ENCODE data around the gene DDRGK1. TPM values are rescaled to one million over a fixed set of nuclear protein-coding genes. Genes with fewer than 3 reads are reported as not detected.
A peak's percentile ranks its signal among the peaks of the same experiment; 100 is the strongest.

The DDRGK1 gene
- polyA plus RNA-seq, 3 donors: 39.9 to 42.7 (median 42.6) TPM

DNA sequence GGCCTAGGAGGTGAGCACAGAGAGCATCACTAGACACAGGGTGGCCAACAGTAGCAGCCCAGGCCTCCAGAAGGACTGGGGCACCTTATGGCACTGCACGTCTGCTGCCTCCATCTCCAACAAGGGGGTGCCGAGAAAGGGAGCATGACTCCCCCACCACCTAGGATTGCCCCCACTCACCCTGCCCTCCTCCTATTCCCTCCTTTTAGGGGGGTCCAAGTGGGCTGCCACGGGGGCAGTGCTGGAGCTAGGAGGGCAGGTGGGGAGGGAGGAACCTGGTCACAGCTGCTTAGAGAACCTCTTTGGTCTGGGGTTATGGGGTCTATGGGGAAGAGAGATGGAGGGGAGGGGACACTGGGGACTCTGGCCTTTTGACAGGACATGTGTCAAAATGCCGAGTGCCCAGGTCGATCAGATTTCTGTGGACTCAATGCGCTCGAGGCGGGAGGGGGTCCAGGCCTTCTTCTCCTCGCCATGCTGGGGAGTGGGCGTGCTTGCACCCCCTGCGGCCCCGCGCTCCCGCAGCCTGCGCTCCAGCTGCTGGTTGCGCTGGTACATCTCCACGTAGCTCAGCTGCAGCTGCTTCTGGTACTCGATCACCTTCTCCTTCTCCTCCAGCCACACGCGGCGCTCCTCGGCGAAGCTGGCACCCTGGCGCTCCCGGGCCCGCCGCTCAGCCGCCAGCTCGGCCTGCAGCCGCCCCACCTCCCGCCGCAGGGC is 40.3 kb downstream of the DDRGK1 start:
- peaks cover 0 to 16% of the 10 kb centered on the region in 2 donors for H3K9me3 ChIP-seq (replicated peaks in 1 of 2; ENCODE audit: control insufficient read depth in 1 of 2, insufficient read depth in 1 of 2, low read length in 2 of 2)
- H3K4me3 Mint-ChIP-seq: no peak overlapping the region

More for the DNA sequence above, 40.3 kb downstream of the DDRGK1 start:
- H3K27me3 Mint-ChIP-seq (ENCODE audit: low read depth in 3 of 3): peaks cover 28 to 43% (median 40%) of the 10 kb centered on the region in 3 donors
- Histone ChIP-seq H3K4me1 (ENCODE audit: control insufficient read depth in 1 of 2, insufficient read depth in 2 of 2, low read length in 2 of 2) (peaks cover 4 to 17% of the 10 kb centered on the region in 2 donors), H3K27me3 (ENCODE audit: control insufficient read depth in 2 of 2, insufficient read depth in 2 of 2, low read length in 2 of 2) (peaks cover 10 to 32% of the 10 kb centered on the region in 2 donors), H3K36me3 (replicated peaks in 1 of 2; ENCODE audit: control insufficient read depth in 1 of 2, insufficient read depth in 2 of 2, low read length in 2 of 2) (no peaks in the 10 kb centered on the region), H3K4me2 (replicated peaks; ENCODE audit: extremely low read depth, low read length, poor library complexity, severe bottlenecking) (peak overlapping the region; percentile 0), H3K4me3 (replicated peaks in 1 of 3; ENCODE audit: low read depth in 2 of 3, low read length in 3 of 3) (no peak overlapping the region), H2AFZ (ENCODE audit: insufficient read depth, low read depth, low read length, poor library complexity, severe bottlenecking) (peak overlapping the region; percentile 53), H4K20me1 (ENCODE audit: insufficient read depth, low read length) (peaks cover 1% of the 10 kb centered on the region), H3K9ac (ENCODE audit: insufficient read depth, low read length, poor library complexity, severe bottlenecking) (no peak overlapping the region), H3K79me2 (ENCODE audit: insufficient read depth, low read length) (peaks cover 7% of the 10 kb centered on the region), H3K27ac (ENCODE audit: low read depth in 1 of 2, low read length in 2 of 2) (no peak overlapping the region)
- no peak overlapping the region for H3K27ac Mint-ChIP-seq
- peaks cover 0 to under 1% of the 10 kb centered on the region in 2 donors for H3K36me3 Mint-ChIP-seq
- H3K4me1 Mint-ChIP-seq: peaks cover 14% of the 10 kb centered on the region
- H3K9me3 Mint-ChIP-seq: peaks cover 0 to 6% (median 2%) of the 10 kb centered on the region in 7 donors
- DNase-seq: no peak
- intact Hi-C loops (cut with micrococcal nuclease): no loop called here
- TF ChIP-seq, protein P1, sequence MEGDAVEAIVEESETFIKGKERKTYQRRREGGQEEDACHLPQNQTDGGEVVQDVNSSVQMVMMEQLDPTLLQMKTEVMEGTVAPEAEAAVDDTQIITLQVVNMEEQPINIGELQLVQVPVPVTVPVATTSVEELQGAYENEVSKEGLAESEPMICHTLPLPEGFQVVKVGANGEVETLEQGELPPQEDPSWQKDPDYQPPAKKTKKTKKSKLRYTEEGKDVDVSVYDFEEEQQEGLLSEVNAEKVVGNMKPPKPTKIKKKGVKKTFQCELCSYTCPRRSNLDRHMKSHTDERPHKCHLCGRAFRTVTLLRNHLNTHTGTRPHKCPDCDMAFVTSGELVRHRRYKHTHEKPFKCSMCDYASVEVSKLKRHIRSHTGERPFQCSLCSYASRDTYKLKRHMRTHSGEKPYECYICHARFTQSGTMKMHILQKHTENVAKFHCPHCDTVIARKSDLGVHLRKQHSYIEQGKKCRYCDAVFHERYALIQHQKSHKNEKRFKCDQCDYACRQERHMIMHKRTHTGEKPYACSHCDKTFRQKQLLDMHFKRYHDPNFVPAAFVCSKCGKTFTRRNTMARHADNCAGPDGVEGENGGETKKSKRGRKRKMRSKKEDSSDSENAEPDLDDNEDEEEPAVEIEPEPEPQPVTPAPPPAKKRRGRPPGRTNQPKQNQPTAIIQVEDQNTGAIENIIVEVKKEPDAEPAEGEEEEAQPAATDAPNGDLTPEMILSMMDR (IDR thresholded peaks at IDR 0.05): no peak
- WGBS (ENCODE audit: insufficient coverage): 82% methylated on average over 24 of the region's 32 CpGs
